Suprapubic skin (tissue), 3 donors: ENCODE results near the gene SULF2.

ENCODE experiments used
- CTCF ChIP-seq, 2 donors: fragments of 200-600 bp in 1 of 2; fragments of 450-650 bp in 1 of 2; sonication (generic) in 1 of 2; IDR thresholded peaks; one replicate each; pipeline ENCODE4 v1.5.1; 2016 to 2019; ENCODE audit warnings: antibody characterized with exemption in 2 of 2, mild to moderate bottlenecking in 1 of 2, moderate library complexity in 1 of 2
- POLR2AphosphoS5 ChIP-seq, 3 donors: sonication (generic); formaldehyde crosslinking; IDR thresholded peaks; one replicate each; pipeline ENCODE4 v1.6.1; 2017; ENCODE audit warnings: antibody characterized with exemption in 3 of 3

- no peak for TF ChIP-seq CTCF (IDR thresholded peaks at IDR 0.05)
- no peak for TF ChIP-seq POLR2AphosphoS5 (IDR thresholded peaks at IDR 0.05)
Observed at GRCh38 chr20:47781632-47782031, 3.6 kb downstream of the SULF2 start.
